Hepatocyte (in vitro differentiated cells): Measurements from ENCODE around the gene ZNF81. TPM values are rescaled to one million over a fixed set of nuclear protein-coding genes. Genes with fewer than 3 reads are reported as not detected.
"Not testable (repeated sequence)": the region's sequence is repeated elsewhere in the genome, so short reads cannot be mapped to it uniquely, and the experiment has no call there.

Source experiments
- DNase-seq: peaks from one replicate; pipeline ENCODE4 v3.0.0-alpha.2; 2016; ENCODE audit warnings: low spot score
- H2AFZ ChIP-seq: fragments of 200-600 bp; sonication (generic); 2 replicates; pipeline ENCODE4 v1.6.0; 2016; ENCODE audit warnings: antibody characterized with exemption, mild to moderate bottlenecking
- H3K27ac ChIP-seq: fragments of 200-600 bp; sonication (generic); 2 replicates; pipeline ENCODE4 v1.5.1; 2016; ENCODE audit warnings: mild to moderate bottlenecking
- H3K27me3 ChIP-seq: fragments of 200-600 bp; sonication (generic); 2 replicates; pipeline ENCODE4 v1.6.1; 2016
- H3K36me3 ChIP-seq: fragments of 200-600 bp; sonication (generic); replicated peaks from 2 replicates; pipeline ENCODE4 v1.5.1; 2016; ENCODE audit warnings: low read depth; ENCODE audit not compliant: insufficient read depth
- H3K4me1 ChIP-seq: fragments of 200-600 bp; sonication (generic); 2 replicates; pipeline ENCODE4 v1.5.1; 2016; ENCODE audit warnings: mild to moderate bottlenecking, moderate library complexity; ENCODE audit not compliant: insufficient read depth
- H3K4me2 ChIP-seq: fragments of 200-600 bp; sonication (generic); 2 replicates; pipeline ENCODE4 v1.6.0; 2016
- H3K4me3 ChIP-seq: fragments of 200-600 bp; sonication (generic); 2 replicates; pipeline ENCODE4 v1.5.1; 2016; ENCODE audit warnings: mild to moderate bottlenecking
- H3K79me2 ChIP-seq: fragments of 200-600 bp; sonication (generic); 2 replicates; pipeline ENCODE4 v1.6.0; 2017; ENCODE audit warnings: mild to moderate bottlenecking
- H3K9me2 ChIP-seq: fragments of 200-600 bp; sonication (generic); replicated peaks from 2 replicates; pipeline ENCODE4 v1.6.0; 2017; ENCODE audit warnings: mild to moderate bottlenecking; ENCODE audit not compliant: insufficient read depth
- H3K9me3 ChIP-seq: fragments of 200-600 bp; sonication (generic); 2 replicates; pipeline ENCODE4 v1.5.1; 2016; ENCODE audit warnings: low read depth, mild to moderate bottlenecking
- H4K20me1 ChIP-seq: fragments of 200-600 bp; sonication (generic); 2 replicates; pipeline ENCODE4 v1.6.0; 2016; ENCODE audit warnings: mild to moderate bottlenecking; ENCODE audit not compliant: insufficient read depth, poor library complexity, severe bottlenecking
- EZH2 ChIP-seq: fragments of 200-600 bp; sonication (generic); IDR thresholded peaks from 2 replicates; pipeline ENCODE4 v1.6.1; 2016; ENCODE audit warnings: antibody characterized with exemption, mild to moderate bottlenecking, borderline replicate concordance
- EZH2phosphoT487 ChIP-seq: fragments of 200-600 bp; sonication (generic); IDR thresholded peaks from one replicate; pipeline ENCODE4 v1.6.1; 2018; ENCODE audit warnings: antibody characterized with exemption, mild to moderate bottlenecking, low read depth, moderate library complexity; ENCODE audit not compliant: unreplicated experiment, severe bottlenecking
- WGBS: methylation state at CpG from one replicate; pipeline ENCODE4 v1.1.6; 2016; ENCODE audit warnings: low lambda C conversion rate; ENCODE audit errors: missing lambda C conversion rate; 5-methylcytosine and 5-hydroxymethylcytosine counted together
- polyA plus RNA-seq: library from polyadenylated mRNA; unstranded; fragments of >200 nt; fragmentation: Nextera tagmentation; extraction: Ambion mirVana; gene quantifications from 2 replicates; pipeline ENCODE4 v1.2.1, GENCODE V29; 2016
- total RNA-seq: library from RNA; depleted of rRNA; stranded (reverse); fragments of >200 nt; gene quantifications from 2 replicates; pipeline ENCODE4 v1.2.3, GENCODE V29; 2014
- TF ChIP-seq, protein P1 (sequence below): fragments of 200-600 bp; sonication (generic); IDR thresholded peaks from 2 replicates; pipeline ENCODE4 v1.5.1; 2016; ENCODE audit warnings: antibody characterized with exemption, mild to moderate bottlenecking; ENCODE audit not compliant: poor library complexity

ZNF81 gene
- total and polyA plus RNA-seq, 2 experiments from 2014 or later = 4.1 to 10.9 TPM

DNA sequence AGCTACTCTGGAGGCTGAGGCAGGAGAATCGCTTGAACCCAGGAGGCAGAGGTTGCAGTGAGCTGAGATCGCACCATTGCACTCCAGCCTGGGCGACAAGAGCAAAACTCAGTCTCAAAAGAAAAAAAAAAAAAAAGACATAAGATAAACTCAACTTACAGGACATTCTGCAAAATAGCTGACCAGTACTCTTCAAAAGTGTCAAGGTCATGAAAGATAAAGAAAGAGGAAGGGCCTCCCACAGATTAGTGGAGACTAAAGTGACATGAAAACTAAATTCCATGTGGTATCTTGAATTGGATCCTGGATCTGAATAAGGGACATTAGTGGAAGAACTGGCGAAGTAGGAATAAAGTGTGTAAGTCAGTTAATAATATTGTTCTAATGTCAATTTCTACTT, 103.7 kb downstream of the ZNF81 start:
- WGBS = 82% methylated on average over 4 of the region's 4 CpGs
- DNase-seq = no peak

DNA sequence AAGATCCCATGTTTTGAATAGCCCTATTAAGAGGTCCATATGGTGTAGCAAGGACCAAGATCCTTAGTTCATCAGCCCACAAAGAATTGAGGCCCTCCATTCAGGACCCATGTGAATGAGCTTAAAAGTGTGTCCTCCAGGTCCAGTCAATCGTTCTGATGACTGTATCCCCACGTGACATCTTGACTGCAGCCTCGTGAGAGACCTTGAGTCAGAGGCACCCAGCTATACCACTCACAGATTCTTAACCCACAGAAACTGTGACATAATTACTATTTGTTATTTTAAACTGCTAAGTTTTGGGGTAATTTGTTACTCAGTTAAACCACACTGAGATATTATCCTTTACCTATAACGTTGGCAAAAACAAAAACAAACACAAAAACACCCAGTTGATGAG, 104.7 kb downstream of the ZNF81 start:
- no peak overlapping the region for H3K4me3 ChIP-seq
- no peak overlapping the region for H3K27ac ChIP-seq
- H3K4me2 ChIP-seq = no peak overlapping the region
- 53% methylated on average over 4 of the region's 4 CpGs for WGBS
- no peak for DNase-seq
- H3K4me1 ChIP-seq = no peaks in the 10 kb centered on the region
- no peaks in the 10 kb centered on the region for H3K27me3 ChIP-seq
- no peak overlapping the region for H2AFZ ChIP-seq
- H3K9me3 ChIP-seq = peaks cover 7% of the 10 kb centered on the region
- no peaks in the 10 kb centered on the region for H3K9me2 ChIP-seq
- no peaks in the 10 kb centered on the region for H3K36me3 ChIP-seq
- TF ChIP-seq EZH2 = no peak
- TF ChIP-seq, protein P1, sequence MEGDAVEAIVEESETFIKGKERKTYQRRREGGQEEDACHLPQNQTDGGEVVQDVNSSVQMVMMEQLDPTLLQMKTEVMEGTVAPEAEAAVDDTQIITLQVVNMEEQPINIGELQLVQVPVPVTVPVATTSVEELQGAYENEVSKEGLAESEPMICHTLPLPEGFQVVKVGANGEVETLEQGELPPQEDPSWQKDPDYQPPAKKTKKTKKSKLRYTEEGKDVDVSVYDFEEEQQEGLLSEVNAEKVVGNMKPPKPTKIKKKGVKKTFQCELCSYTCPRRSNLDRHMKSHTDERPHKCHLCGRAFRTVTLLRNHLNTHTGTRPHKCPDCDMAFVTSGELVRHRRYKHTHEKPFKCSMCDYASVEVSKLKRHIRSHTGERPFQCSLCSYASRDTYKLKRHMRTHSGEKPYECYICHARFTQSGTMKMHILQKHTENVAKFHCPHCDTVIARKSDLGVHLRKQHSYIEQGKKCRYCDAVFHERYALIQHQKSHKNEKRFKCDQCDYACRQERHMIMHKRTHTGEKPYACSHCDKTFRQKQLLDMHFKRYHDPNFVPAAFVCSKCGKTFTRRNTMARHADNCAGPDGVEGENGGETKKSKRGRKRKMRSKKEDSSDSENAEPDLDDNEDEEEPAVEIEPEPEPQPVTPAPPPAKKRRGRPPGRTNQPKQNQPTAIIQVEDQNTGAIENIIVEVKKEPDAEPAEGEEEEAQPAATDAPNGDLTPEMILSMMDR = no peak
- TF ChIP-seq EZH2phosphoT487 = no peak
- H3K79me2 ChIP-seq = no peaks in the 10 kb centered on the region
- H4K20me1 ChIP-seq = no peaks in the 10 kb centered on the region

More for the DNA sequence above, 103.7 kb downstream of the ZNF81 start:
- Histone ChIP-seq H3K27me3 (no peaks in the 10 kb centered on the region), H3K4me2 (no peak overlapping the region), H3K27ac (no peak overlapping the region), H3K4me1 (no peaks in the 10 kb centered on the region), H3K9me2 (no peaks in the 10 kb centered on the region), H3K79me2 (no peaks in the 10 kb centered on the region), H3K9me3 (peaks cover 7% of the 10 kb centered on the region), H2AFZ (no peak overlapping the region), H3K36me3 (no peaks in the 10 kb centered on the region), H3K4me3 (no peak overlapping the region), H4K20me1 (no peaks in the 10 kb centered on the region)
- TF ChIP-seq EZH2phosphoT487 (no peak), EZH2 (no peak)
- TF ChIP-seq, protein P1 = no peak

DNA sequence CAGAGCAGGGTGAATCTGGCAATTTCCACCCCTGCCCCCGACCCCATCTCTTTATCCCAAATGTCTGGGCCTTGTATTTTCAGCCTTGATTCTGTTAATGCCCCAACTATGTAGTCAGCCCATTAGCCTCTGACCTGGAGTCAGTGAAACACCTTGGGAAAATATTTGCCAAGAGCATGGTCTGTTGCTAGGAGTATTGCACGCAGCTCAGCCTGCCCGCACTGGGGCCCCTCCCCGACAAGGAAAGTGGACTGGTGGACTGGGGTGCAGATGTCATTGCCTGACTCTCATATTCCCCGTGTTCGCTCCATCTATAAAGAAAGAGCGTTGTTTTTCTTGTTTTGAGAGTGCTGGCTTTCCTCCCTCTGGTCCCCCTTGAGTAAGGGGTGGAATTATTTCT, 118.6 kb downstream of the ZNF81 start:
- H3K4me2 ChIP-seq, H3K36me3 ChIP-seq, H3K9me2 ChIP-seq, H2AFZ ChIP-seq, H3K4me3 ChIP-seq, H3K79me2 ChIP-seq, H4K20me1 ChIP-seq, H3K27ac ChIP-seq, H3K4me1 ChIP-seq, H3K27me3 ChIP-seq, H3K9me3 ChIP-seq, DNase-seq: not testable (repeated sequence)
- WGBS = 79% methylated on average over 6 of the region's 7 CpGs

DNA sequence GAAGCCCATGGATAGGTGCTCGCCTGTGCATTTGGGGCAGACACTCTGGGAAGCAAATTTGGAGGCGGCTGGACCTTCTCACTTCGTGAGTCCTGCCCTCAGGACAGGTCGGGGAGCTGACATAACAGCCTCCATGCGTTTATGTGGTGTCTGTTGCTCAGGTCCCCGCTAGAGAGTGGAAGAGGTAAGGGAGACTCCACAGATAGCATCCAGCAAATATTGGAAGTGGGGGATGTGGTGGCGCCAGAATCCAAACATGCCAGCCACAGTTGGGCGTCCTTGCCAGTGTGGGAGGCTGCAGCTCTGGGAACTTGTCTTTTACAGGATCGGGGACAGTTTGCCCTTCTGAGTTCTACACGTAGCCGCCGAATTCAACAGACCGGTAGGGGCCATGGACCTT, 119.3 kb downstream of the ZNF81 start:
- Histone ChIP-seq H3K4me2 (no peak overlapping the region), H3K36me3 (no peaks in the 10 kb centered on the region)
- DNase-seq = no peak

DNA sequence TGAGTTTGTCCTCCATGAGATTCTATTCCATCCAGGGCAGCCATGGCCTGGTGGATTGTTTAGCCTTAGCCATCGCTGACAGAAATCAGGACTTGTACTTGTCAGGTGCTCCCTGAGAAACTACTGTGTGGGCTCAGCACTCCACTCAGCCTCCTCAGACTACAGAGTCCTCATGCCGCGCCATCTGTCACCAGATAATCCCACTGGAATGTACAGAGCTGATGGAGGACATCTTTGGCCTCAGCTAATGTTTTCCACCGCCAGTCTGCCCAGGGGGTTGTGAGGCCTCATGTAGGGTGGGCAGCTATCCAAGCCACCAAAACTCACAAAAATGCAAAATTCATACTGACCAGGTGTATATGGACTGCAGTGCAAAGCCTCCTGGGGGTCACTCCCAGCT, 121.5 kb downstream of the ZNF81 start:
- H3K36me3 ChIP-seq, DNase-seq: not testable (repeated sequence)

More for the DNA sequence above, 119.3 kb downstream of the ZNF81 start:
- WGBS = 84% methylated on average over 13 of the region's 13 CpGs
- Histone ChIP-seq H3K4me3 (no peak overlapping the region), H3K27ac (no peak overlapping the region), H3K79me2 (no peaks in the 10 kb centered on the region), H2AFZ (no peak overlapping the region), H4K20me1 (no peaks in the 10 kb centered on the region), H3K27me3 (no peaks in the 10 kb centered on the region), H3K9me3 (no peaks in the 10 kb centered on the region), H3K9me2 (no peaks in the 10 kb centered on the region), H3K4me1 (no peaks in the 10 kb centered on the region)
- TF ChIP-seq EZH2 = no peak
- TF ChIP-seq EZH2phosphoT487 = no peak
- TF ChIP-seq, protein P1 = no peak

More for the DNA sequence above, 121.5 kb downstream of the ZNF81 start:
- H3K4me3 ChIP-seq, H3K4me2 ChIP-seq, H3K27me3 ChIP-seq, H3K4me1 ChIP-seq, H3K79me2 ChIP-seq, H4K20me1 ChIP-seq, H3K9me3 ChIP-seq, H2AFZ ChIP-seq, H3K9me2 ChIP-seq, H3K27ac ChIP-seq: not testable (repeated sequence)
- WGBS = 59% methylated on average over 4 of the region's 4 CpGs
